Right lobe of liver (tissue), 4 donors: ENCODE measurements around the gene TMEM151B.

Source experiments
- POLR2A ChIP-seq: fragments of 450-650 bp; IDR thresholded peaks from one replicate; pipeline ENCODE4 v1.6.1; 2017; ENCODE audit warnings: antibody characterized with exemption, mild to moderate bottlenecking
- TF ChIP-seq, protein P1 (sequence below), 4 donors: fragments of 200-600 bp in 3 of 4; fragments of 450-650 bp in 1 of 4; IDR thresholded peaks; one replicate each; pipeline versions ENCODE4 v1.5.1 to v1.8.0; 2016 to 2022; ENCODE audit warnings: antibody characterized with exemption in 4 of 4, mild to moderate bottlenecking in 2 of 4
- donor health status: DM: no; HTN: no; CAD: no.
- donor health status: DM: no; HTN: no; CAD: no.
- donor health status: DM: no; HTN: yes; CAD: no.

DNA sequence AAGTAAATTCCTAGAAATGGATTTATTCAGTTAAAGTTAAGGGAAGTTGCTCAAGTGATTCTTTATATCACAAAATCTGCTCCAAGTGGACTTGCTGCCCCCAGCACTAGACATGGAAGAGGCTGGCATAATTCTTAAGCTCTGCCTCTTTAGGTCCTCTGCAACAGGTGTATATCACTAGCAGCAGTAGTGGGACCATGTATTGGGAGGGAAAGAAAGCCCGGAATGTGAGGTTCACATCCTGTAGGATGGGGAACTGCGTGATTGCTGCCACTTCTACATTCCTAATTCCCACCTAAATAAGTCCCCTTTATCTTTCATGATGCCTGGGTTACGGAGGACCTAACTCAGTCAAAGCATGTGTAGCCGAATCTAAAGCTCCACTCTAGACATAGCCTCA, 85.4 kb downstream of the TMEM151B start:
- TF ChIP-seq, protein P1, sequence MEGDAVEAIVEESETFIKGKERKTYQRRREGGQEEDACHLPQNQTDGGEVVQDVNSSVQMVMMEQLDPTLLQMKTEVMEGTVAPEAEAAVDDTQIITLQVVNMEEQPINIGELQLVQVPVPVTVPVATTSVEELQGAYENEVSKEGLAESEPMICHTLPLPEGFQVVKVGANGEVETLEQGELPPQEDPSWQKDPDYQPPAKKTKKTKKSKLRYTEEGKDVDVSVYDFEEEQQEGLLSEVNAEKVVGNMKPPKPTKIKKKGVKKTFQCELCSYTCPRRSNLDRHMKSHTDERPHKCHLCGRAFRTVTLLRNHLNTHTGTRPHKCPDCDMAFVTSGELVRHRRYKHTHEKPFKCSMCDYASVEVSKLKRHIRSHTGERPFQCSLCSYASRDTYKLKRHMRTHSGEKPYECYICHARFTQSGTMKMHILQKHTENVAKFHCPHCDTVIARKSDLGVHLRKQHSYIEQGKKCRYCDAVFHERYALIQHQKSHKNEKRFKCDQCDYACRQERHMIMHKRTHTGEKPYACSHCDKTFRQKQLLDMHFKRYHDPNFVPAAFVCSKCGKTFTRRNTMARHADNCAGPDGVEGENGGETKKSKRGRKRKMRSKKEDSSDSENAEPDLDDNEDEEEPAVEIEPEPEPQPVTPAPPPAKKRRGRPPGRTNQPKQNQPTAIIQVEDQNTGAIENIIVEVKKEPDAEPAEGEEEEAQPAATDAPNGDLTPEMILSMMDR (IDR thresholded peaks at IDR 0.05): no peak
- TF ChIP-seq POLR2A: no peak
